ENCODE results near the gene DNER. TPM values are rescaled to one million over a fixed set of nuclear protein-coding genes. Genes with fewer than 3 reads are reported as not detected.

DNER gene
- total and polyA plus RNA-seq, 10 of the 15 experiments (the other 5 are each of a cell fraction or from before 2014, with no cell fraction given) = 0.04 to 0.08 (median 0.07) TPM; not detected in 7

GRCh38 chr2:229434187-229434586 lies 280.2 kb downstream of the DNER start:
- Histone ChIP-seq H3K9me3 (replicated peaks; ENCODE audit: control insufficient read depth, insufficient read depth, low read length) (no peaks in the 10 kb centered on the region), H3K36me3 (ENCODE audit: control insufficient read depth in 2 of 2, insufficient read depth in 2 of 2, low read length in 1 of 2) (no peaks in the 10 kb centered on the region), H3K4me1 (ENCODE audit: control insufficient read depth, insufficient read depth, low read length) (no peaks in the 10 kb centered on the region), H4K20me1 (ENCODE audit: control insufficient read depth, insufficient read depth) (no peaks in the 10 kb centered on the region), H3K9ac (ENCODE audit: control insufficient read depth, insufficient read depth, low read length) (no peak overlapping the region), H3K4me3 (no peak overlapping the region), H3K27me3 (replicated peaks in 1 of 2; ENCODE audit: control insufficient read depth in 2 of 2, insufficient read depth in 2 of 2, low read length in 1 of 2) (no peaks in the 10 kb centered on the region), H2AFZ (ENCODE audit: control insufficient read depth, low read depth, low read length) (no peak overlapping the region), H3K79me2 (ENCODE audit: control insufficient read depth, insufficient read depth, low read length) (no peaks in the 10 kb centered on the region), H3K4me2 (ENCODE audit: control insufficient read depth, insufficient read depth) (no peak overlapping the region), H3K27ac (ENCODE audit: control insufficient read depth, insufficient read depth) (no peak overlapping the region)
- FAIRE-seq = no peak
- intact Hi-C loops (cut with micrococcal nuclease; ENCODE audit: unreplicated experiment) = no loop called here
- in situ Hi-C loops (cut with MboI) = no loop called here
- SMC1A ChIA-PET (ENCODE audit: uncharacterized antibody, unreplicated experiment) = no interaction called here
- TF ChIP-seq SREBF2 (IDR thresholded peaks at IDR 0.05; ENCODE audit: low read length) (no peak), SRF (IDR thresholded peaks at IDR 0.05; ENCODE audit: low read depth in 2 of 2, low read length in 2 of 2) (no peak), SMAD5 (IDR thresholded peaks at IDR 0.05; ENCODE audit: low read depth) (no peak), POU2F2 (IDR thresholded peaks at IDR 0.05; ENCODE audit: borderline replicate concordance, low read depth, low read length) (no peak), STAT3 (IDR thresholded peaks at IDR 0.05; ENCODE audit: low read depth, low read length) (no peak), RBBP5 (conservative IDR thresholded peaks at IDR 0.05) (no peak), PML (IDR thresholded peaks at IDR 0.05; ENCODE audit: low read length) (no peak), RFX5 (IDR thresholded peaks at IDR 0.05; ENCODE audit: low read depth, low read length) (no peak), CEBPB (IDR thresholded peaks at IDR 0.05; ENCODE audit: borderline replicate concordance in 1 of 2, low read depth in 2 of 2, low read length in 2 of 2) (no peak), FOXK2 (IDR thresholded peaks at IDR 0.05) (no peak), YY1 (IDR thresholded peaks at IDR 0.05; ENCODE audit: low read depth, low read length) (no peak), DPF2 (IDR thresholded peaks at IDR 0.05) (no peak)
- TF ChIP-seq, protein P1, sequence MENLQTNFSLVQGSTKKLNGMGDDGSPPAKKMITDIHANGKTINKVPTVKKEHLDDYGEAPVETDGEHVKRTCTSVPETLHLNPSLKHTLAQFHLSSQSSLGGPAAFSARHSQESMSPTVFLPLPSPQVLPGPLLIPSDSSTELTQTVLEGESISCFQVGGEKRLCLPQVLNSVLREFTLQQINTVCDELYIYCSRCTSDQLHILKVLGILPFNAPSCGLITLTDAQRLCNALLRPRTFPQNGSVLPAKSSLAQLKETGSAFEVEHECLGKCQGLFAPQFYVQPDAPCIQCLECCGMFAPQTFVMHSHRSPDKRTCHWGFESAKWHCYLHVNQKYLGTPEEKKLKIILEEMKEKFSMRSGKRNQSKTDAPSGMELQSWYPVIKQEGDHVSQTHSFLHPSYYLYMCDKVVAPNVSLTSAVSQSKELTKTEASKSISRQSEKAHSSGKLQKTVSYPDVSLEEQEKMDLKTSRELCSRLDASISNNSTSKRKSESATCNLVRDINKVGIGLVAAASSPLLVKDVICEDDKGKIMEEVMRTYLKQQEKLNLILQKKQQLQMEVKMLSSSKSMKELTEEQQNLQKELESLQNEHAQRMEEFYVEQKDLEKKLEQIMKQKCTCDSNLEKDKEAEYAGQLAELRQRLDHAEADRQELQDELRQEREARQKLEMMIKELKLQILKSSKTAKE (IDR thresholded peaks at IDR 0.05; ENCODE audit: low read depth, poor library complexity, severe bottlenecking) = no peak
- 0% methylated on average over 2 of the region's 2 CpGs for WGBS (ENCODE audit: insufficient coverage, insufficient replicate concordance, low lambda C conversion rate, missing lambda C conversion rate)
- BruUV-seq (replicated peaks) = no TSS peak
- no peak for DNase-seq (ENCODE audit: low read depth, low spot score)
- POLR2A ChIA-PET = no interaction called here
- CTCF ChIA-PET = interaction anchor here (1.3 to 2.2 kb wide), 2 partner anchors 152 to 280 kb away, joined by 3 to 7 read pairs; partner anchors contain the start of gene DNER
- ATAC-seq = no peak
- RAD21 ChIA-PET (ENCODE audit: unreplicated experiment) = no interaction called here
